ENCODE data around the gene MYCT1.

MYCT1 gene

GRCh38 chr6:152746172-152746553 lies 48.5 kb downstream of the MYCT1 start:
- TF ChIP-seq MYC (IDR thresholded peaks at IDR 0.05; ENCODE audit: low read depth, low read length) = no peak
- TF ChIP-seq POLR2A (IDR thresholded peaks at IDR 0.05; ENCODE audit: extremely low read depth, insufficient read length) = no peak
- TF ChIP-seq MAX (IDR thresholded peaks at IDR 0.05; ENCODE audit: low read depth, low read length) = no peak
- no peak overlapping the region for H3K4me3 ChIP-seq (ENCODE audit: low read depth, low read length)
- DNase-seq (ENCODE audit: low read depth) = no peak

DNA sequence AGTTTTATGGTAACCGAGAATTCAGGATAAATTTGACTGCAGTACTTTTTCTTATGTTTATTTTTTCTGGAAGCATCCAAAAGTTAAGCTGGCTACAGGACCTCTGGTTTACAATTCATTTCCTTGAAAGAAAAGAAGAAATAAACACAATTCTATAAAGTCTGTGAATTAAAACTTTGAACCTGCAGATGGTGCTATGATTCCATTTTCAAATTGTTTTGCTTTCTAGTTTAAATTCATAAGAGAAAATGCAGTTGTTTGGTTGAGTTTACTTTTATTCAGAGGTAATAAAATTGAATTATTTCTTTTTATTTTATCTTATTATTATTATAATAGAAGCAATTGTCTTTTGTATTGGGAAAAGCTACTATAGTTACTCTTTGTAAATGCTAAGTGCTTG lies 51.1 kb downstream of the MYCT1 start:
- no peak for TF ChIP-seq MAX (IDR thresholded peaks at IDR 0.05; ENCODE audit: low read depth, low read length)
- no peak for TF ChIP-seq MYC (IDR thresholded peaks at IDR 0.05; ENCODE audit: low read depth, low read length)
- TF ChIP-seq, protein P1, sequence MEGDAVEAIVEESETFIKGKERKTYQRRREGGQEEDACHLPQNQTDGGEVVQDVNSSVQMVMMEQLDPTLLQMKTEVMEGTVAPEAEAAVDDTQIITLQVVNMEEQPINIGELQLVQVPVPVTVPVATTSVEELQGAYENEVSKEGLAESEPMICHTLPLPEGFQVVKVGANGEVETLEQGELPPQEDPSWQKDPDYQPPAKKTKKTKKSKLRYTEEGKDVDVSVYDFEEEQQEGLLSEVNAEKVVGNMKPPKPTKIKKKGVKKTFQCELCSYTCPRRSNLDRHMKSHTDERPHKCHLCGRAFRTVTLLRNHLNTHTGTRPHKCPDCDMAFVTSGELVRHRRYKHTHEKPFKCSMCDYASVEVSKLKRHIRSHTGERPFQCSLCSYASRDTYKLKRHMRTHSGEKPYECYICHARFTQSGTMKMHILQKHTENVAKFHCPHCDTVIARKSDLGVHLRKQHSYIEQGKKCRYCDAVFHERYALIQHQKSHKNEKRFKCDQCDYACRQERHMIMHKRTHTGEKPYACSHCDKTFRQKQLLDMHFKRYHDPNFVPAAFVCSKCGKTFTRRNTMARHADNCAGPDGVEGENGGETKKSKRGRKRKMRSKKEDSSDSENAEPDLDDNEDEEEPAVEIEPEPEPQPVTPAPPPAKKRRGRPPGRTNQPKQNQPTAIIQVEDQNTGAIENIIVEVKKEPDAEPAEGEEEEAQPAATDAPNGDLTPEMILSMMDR (IDR thresholded peaks at IDR 0.05; ENCODE audit: low read depth, low read length) = no peak
- no peak for TF ChIP-seq POLR2A (IDR thresholded peaks at IDR 0.05; ENCODE audit: extremely low read depth, insufficient read length)
- no peak overlapping the region for H3K4me3 ChIP-seq (ENCODE audit: low read depth, low read length)
- DNase-seq (ENCODE audit: low read depth) = peak; percentile 27

DNA sequence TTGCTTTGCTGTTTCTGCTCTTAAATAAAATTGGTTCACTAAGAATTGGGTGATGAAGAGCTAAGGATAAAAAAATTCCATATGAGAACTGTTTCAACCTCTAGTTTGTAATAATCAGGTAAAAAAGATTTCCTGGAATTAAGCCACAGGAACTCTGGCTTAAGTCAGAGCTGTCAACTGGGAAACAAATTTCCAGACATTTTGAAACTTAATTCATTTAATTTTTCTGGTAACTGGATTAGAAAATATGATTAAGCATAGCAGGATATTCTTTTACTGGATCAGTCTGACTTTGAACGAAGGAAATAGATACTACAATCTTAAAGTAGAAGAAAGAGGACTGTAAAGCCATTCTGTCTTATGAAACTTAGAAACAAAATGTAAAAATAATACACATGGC lies 51.6 kb downstream of the MYCT1 start:
- TF ChIP-seq POLR2A (IDR thresholded peaks at IDR 0.05; ENCODE audit: extremely low read depth, insufficient read length) (no peak), MYC (IDR thresholded peaks at IDR 0.05; ENCODE audit: low read depth, low read length) (no peak), MAX (IDR thresholded peaks at IDR 0.05; ENCODE audit: low read depth, low read length) (no peak)
- TF ChIP-seq, protein P1 (IDR thresholded peaks at IDR 0.05; ENCODE audit: low read depth, low read length) = no peak
- H3K4me3 ChIP-seq (ENCODE audit: low read depth, low read length) = no peak overlapping the region
- DNase-seq (ENCODE audit: low read depth) = no peak

DNA sequence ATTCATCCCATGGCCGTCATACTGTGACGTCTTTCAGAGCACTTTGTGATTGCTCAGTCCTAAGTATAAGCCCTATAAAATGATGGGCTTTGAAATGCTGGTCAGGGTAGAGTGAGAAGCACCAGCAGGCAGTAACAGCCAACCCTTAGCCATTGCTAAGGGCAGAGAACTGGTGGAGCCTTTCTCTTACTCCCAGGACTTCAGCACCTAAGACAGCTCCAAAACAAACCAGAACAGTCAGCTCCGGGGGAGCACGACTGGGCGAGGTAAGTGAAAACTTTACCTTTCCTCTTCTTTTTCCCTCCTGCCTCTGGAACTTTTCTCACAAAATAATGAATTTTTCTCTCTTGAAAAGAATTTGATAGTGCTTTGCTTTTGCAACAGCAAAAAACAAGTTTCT lies 53.0 kb downstream of the MYCT1 start, which contains the start of gene VIP:
Gene VIP (plus strand): TSS at position 104 of the 400 bp plus-strand sequence. CDS start 1,381 bp downstream, outside the sequence.
- H3K4me3 ChIP-seq (ENCODE audit: low read depth, low read length) = no peak within 1 kb of the TSS
- DNase-seq (ENCODE audit: low read depth) = peak; percentile 39
- TF ChIP-seq POLR2A (IDR thresholded peaks at IDR 0.05; ENCODE audit: extremely low read depth, insufficient read length) (no peak), MAX (IDR thresholded peaks at IDR 0.05; ENCODE audit: low read depth, low read length) (no peak), MYC (IDR thresholded peaks at IDR 0.05; ENCODE audit: low read depth, low read length) (no peak)
- TF ChIP-seq, protein P1 (IDR thresholded peaks at IDR 0.05; ENCODE audit: low read depth, low read length) = no peak

DNA sequence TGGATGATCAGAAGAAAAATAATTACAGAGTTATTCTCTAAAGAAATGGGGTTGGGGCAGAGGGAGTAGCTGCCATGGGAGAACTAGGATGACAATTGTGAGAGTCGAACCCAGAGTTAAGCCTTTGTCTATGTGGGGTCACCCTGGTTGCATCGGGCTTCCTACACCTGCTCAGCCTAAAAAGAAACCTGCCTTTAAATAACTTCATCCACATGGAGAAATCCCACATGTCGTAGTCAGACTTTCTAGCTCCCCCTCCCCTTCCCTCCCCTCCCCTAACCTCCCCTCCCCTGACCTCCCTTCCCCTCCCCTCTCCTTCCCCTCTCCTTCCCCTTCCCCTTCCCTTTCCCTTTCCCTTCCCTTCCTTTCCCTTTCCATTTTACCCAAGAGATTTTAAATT lies 67.6 kb downstream of the MYCT1 start:
- no peak overlapping the region for H3K4me3 ChIP-seq (ENCODE audit: low read depth, low read length)
- no peak for TF ChIP-seq MYC (IDR thresholded peaks at IDR 0.05; ENCODE audit: low read depth, low read length)
- no peak for TF ChIP-seq MAX (IDR thresholded peaks at IDR 0.05; ENCODE audit: low read depth, low read length)

GRCh38 chr6:152769159-152769558 lies 71.5 kb downstream of the MYCT1 start:
- no peak for DNase-seq (ENCODE audit: low read depth)
- no peak for TF ChIP-seq MYC (IDR thresholded peaks at IDR 0.05; ENCODE audit: low read depth, low read length)
- TF ChIP-seq MAX (IDR thresholded peaks at IDR 0.05; ENCODE audit: low read depth, low read length) = no peak
- TF ChIP-seq, protein P1 (IDR thresholded peaks at IDR 0.05; ENCODE audit: low read depth, low read length) = no peak
- no peak for TF ChIP-seq POLR2A (IDR thresholded peaks at IDR 0.05; ENCODE audit: extremely low read depth, insufficient read length)

More for the DNA sequence above, 67.6 kb downstream of the MYCT1 start:
- DNase-seq (ENCODE audit: low read depth) = no peak

More at GRCh38 chr6:152769159-152769558, 71.5 kb downstream of the MYCT1 start:
- no peak overlapping the region for H3K4me3 ChIP-seq (ENCODE audit: low read depth, low read length)
